Uterus (tissue), 4 donors: ENCODE data around the gene EPHA7. TPM values are rescaled to one million over a fixed set of nuclear protein-coding genes. Genes with fewer than 3 reads are reported as not detected.

Source experiments
- DNase-seq, 2 donors: peaks; one replicate each; pipeline ENCODE4 v3.0.0-alpha.2; 2019 to 2020
- H3K27ac ChIP-seq, 2 donors: fragments of 200-600 bp; sonication (generic); 1 replicate in 1 of 2; 2 replicates in 1 of 2; pipeline ENCODE4 v1.5.1; 2016 to 2018
- H3K27me3 ChIP-seq, 2 donors: fragments of 200-600 bp; sonication (generic); one replicate each; pipeline ENCODE4 v1.5.1; 2018 to 2019; ENCODE audit warnings: control low read depth in 1 of 2
- H3K36me3 ChIP-seq, 2 donors: fragments of 200-600 bp; sonication (generic); one replicate each; pipeline ENCODE4 v1.5.1; 2019; ENCODE audit warnings: control low read depth in 1 of 2
- H3K4me1 ChIP-seq, 2 donors: fragments of 200-600 bp; sonication (generic); one replicate each; pipeline ENCODE4 v1.5.1; 2018 to 2019; ENCODE audit warnings: control low read depth in 1 of 2
- H3K4me3 ChIP-seq, 2 donors: fragments of 200-600 bp; sonication (generic); 1 replicate in 1 of 2; 2 replicates in 1 of 2; pipeline ENCODE4 v1.5.1; 2018 to 2019; ENCODE audit warnings: mild to moderate bottlenecking in 1 of 2
- H3K9me3 ChIP-seq, 2 donors: fragments of 200-600 bp; sonication (generic); one replicate each; pipeline ENCODE4 v1.5.1; 2019; ENCODE audit warnings: control low read depth in 1 of 2
- CTCF ChIP-seq, 4 experiments: fragments of 200-600 bp in 2 of 4; fragments of 450-650 bp in 2 of 4; sonication (generic) in 2 of 4; IDR thresholded peaks; one replicate each; pipeline ENCODE4 v1.5.1; 2016 to 2019; ENCODE audit warnings: antibody characterized with exemption in 4 of 4, mild to moderate bottlenecking in 2 of 4, moderate library complexity in 1 of 4
- POLR2A ChIP-seq, 2 donors: fragments of 450-650 bp; IDR thresholded peaks; one replicate each; pipeline ENCODE4 v1.6.1; 2016; ENCODE audit warnings: antibody characterized with exemption in 2 of 2, mild to moderate bottlenecking in 1 of 2, moderate library complexity in 1 of 2
- intact Hi-C: fragments of 100-400 bp; cut with DNase I; formaldehyde crosslinking; loops from one replicate; pipeline ENCODE4 v1.15.1; 2023; ENCODE audit warnings: low total_unique reads
- total RNA-seq, 4 donors: library from RNA; depleted of rRNA in 3 of 4; stranded (reverse); fragments of >200 nt in 3 of 4; gene quantifications; one replicate each; pipeline versions ENCODE4 v1.1.0 to v1.2.4, GENCODE V29; 2014 to 2023
- donor health status: DM: yes; HTN: yes; CAD: no.

EPHA7 gene
- total RNA-seq, 4 donors from 2014 or later: 0.77 to 46.8 (median 2.1) TPM

GRCh38 chr6:93293872-93294271, 125.5 kb downstream of the EPHA7 start:
- no peak for TF ChIP-seq CTCF (IDR thresholded peaks at IDR 0.05)
- no peak for TF ChIP-seq POLR2A (IDR thresholded peaks at IDR 0.05)

GRCh38 chr6:93293460-93293859, 125.9 kb downstream of the EPHA7 start:
- DNase-seq: no peak
- Histone ChIP-seq H3K27me3 (no peaks in the 10 kb centered on the region), H3K4me1 (no peaks in the 10 kb centered on the region), H3K36me3 (no peaks in the 10 kb centered on the region), H3K27ac (no peak overlapping the region), H3K9me3 (no peaks in the 10 kb centered on the region), H3K4me3 (no peak overlapping the region)
- TF ChIP-seq CTCF (IDR thresholded peaks at IDR 0.05) (no peak), POLR2A (IDR thresholded peaks at IDR 0.05) (no peak)
- intact Hi-C loops: no loop called here

More at GRCh38 chr6:93293872-93294271, 125.5 kb downstream of the EPHA7 start:
- H3K9me3 ChIP-seq: no peaks in the 10 kb centered on the region
- H3K27ac ChIP-seq: no peak overlapping the region
- no peak for DNase-seq
- intact Hi-C loops: no loop called here
- H3K36me3 ChIP-seq: no peaks in the 10 kb centered on the region
- H3K4me3 ChIP-seq: no peak overlapping the region
- no peaks in the 10 kb centered on the region for H3K4me1 ChIP-seq
- H3K27me3 ChIP-seq: no peaks in the 10 kb centered on the region

GRCh38 chr6:93282521-93283031, 136.8 kb downstream of the EPHA7 start:
- TF ChIP-seq POLR2A (IDR thresholded peaks at IDR 0.05) (no peak), CTCF (IDR thresholded peaks at IDR 0.05) (no peak)
- Histone ChIP-seq H3K27ac (no peak overlapping the region), H3K27me3 (no peaks in the 10 kb centered on the region), H3K9me3 (no peaks in the 10 kb centered on the region), H3K36me3 (no peaks in the 10 kb centered on the region), H3K4me1 (no peaks in the 10 kb centered on the region), H3K4me3 (no peak overlapping the region)
- DNase-seq: no peak
- intact Hi-C loops: no loop called here

GRCh38 chr6:93278241-93278640, 141.1 kb downstream of the EPHA7 start:
- intact Hi-C loops: no loop called here

GRCh38 chr6:93272896-93273295, 146.5 kb downstream of the EPHA7 start:
- no peak for TF ChIP-seq CTCF (IDR thresholded peaks at IDR 0.05)
- TF ChIP-seq POLR2A (IDR thresholded peaks at IDR 0.05): no peak
- no peak overlapping the region for H3K27ac ChIP-seq
- intact Hi-C loops: no loop called here

More at GRCh38 chr6:93278241-93278640, 141.1 kb downstream of the EPHA7 start:
- DNase-seq: no peak
- no peaks in the 10 kb centered on the region for H3K27me3 ChIP-seq
- no peaks in the 10 kb centered on the region for H3K9me3 ChIP-seq
- H3K4me1 ChIP-seq: no peaks in the 10 kb centered on the region
- no peak overlapping the region for H3K27ac ChIP-seq
- H3K36me3 ChIP-seq: no peaks in the 10 kb centered on the region
- no peak overlapping the region for H3K4me3 ChIP-seq
- no peak for TF ChIP-seq POLR2A (IDR thresholded peaks at IDR 0.05)
- no peak for TF ChIP-seq CTCF (IDR thresholded peaks at IDR 0.05)

More at GRCh38 chr6:93272896-93273295, 146.5 kb downstream of the EPHA7 start:
- no peak overlapping the region for H3K4me3 ChIP-seq
- DNase-seq: no peak
- no peaks in the 10 kb centered on the region for H3K4me1 ChIP-seq
- H3K27me3 ChIP-seq: no peaks in the 10 kb centered on the region
- H3K36me3 ChIP-seq: no peaks in the 10 kb centered on the region
- no peaks in the 10 kb centered on the region for H3K9me3 ChIP-seq
